Diencephalon (tissue), 1 donor: ENCODE results near the gene PRICKLE2. TPM values are rescaled to one million over a fixed set of nuclear protein-coding genes. Genes with fewer than 3 reads are reported as not detected.

Experiments used
- small RNA-seq: library from RNA; depleted of rRNA; stranded (forward); fragments of <200 nt; gene quantifications from one replicate; pipeline ENCODE3, GENCODE V24; 2014
- total RNA-seq: library from RNA; depleted of rRNA; stranded (reverse); fragments of >200 nt; gene quantifications from one replicate; pipeline ENCODE4 v1.2.3, GENCODE V29; 2014

The PRICKLE2 gene, protein sequence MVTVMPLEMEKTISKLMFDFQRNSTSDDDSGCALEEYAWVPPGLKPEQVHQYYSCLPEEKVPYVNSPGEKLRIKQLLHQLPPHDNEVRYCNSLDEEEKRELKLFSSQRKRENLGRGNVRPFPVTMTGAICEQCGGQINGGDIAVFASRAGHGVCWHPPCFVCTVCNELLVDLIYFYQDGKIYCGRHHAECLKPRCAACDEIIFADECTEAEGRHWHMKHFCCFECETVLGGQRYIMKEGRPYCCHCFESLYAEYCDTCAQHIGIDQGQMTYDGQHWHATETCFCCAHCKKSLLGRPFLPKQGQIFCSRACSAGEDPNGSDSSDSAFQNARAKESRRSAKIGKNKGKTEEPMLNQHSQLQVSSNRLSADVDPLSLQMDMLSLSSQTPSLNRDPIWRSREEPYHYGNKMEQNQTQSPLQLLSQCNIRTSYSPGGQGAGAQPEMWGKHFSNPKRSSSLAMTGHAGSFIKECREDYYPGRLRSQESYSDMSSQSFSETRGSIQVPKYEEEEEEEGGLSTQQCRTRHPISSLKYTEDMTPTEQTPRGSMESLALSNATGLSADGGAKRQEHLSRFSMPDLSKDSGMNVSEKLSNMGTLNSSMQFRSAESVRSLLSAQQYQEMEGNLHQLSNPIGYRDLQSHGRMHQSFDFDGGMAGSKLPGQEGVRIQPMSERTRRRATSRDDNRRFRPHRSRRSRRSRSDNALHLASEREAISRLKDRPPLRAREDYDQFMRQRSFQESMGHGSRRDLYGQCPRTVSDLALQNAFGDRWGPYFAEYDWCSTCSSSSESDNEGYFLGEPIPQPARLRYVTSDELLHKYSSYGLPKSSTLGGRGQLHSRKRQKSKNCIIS
- total RNA-seq: 69.9 TPM

DNA sequence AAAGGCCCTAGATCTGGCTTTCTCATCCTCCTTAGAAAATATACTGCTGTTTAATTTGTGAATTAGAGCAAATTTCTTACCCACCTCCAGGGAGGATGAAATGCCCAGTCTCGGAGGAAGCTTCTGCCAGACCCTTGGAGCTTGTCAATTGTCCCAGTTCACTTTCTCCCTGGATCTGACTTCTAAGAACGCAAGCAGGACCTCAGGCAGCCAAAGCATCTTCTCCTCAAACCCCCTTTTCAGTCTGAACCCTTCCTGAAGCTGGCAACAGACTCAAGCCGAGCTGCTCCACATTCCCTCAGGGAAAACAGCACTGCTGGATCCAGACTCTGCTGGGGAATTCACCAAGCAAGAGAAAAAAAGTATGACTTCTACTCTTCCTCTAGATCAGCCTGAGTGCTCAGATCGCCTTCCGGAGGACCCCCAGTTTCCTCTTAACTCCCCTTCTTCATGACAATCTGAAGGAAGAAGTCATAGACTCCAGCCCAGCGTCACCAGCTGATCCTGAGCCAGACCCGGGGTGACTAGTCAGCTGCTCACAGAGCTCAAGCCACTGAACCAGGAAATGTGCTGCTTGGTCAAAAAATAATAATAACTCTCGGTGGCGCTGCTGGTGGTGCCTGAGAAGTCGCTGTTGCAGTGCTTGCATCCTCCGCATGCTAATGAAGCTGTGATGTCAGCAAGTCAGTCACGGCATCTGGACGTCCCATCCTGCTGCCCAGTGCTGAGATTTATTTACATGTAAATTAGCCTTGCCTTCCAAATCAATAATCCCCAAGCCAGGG, at the start of gene PRICKLE2:
TSS of gene PRICKLE2 (minus strand) at position 641 of the 785 bp plus-strand sequence. CDS start 26,539 bp downstream, outside the sequence.

Small RNA genes within 50 kb of the gene (small RNA-seq; reads per million reads assigned to genes)
- not detected for gene RF00012

Other genes starting within 250 kb of the PRICKLE2 start
- 64.8 TPM for gene PSMD6, start 202.0 kb downstream of the PRICKLE2 start, total RNA-seq